GM18526 (cell line): ENCODE results near the gene MROH8.

Source experiments
- POLR2A ChIP-seq: IDR thresholded peaks from 3 replicates; pipeline ENCODE4 v1.6.1; 2011; ENCODE audit not compliant: insufficient read length; ENCODE audit errors: extremely low read depth

MROH8 gene

GRCh38 chr20:37077009-37077408 lies 102.3 kb downstream of the MROH8 start:
- TF ChIP-seq POLR2A: no peak

DNA sequence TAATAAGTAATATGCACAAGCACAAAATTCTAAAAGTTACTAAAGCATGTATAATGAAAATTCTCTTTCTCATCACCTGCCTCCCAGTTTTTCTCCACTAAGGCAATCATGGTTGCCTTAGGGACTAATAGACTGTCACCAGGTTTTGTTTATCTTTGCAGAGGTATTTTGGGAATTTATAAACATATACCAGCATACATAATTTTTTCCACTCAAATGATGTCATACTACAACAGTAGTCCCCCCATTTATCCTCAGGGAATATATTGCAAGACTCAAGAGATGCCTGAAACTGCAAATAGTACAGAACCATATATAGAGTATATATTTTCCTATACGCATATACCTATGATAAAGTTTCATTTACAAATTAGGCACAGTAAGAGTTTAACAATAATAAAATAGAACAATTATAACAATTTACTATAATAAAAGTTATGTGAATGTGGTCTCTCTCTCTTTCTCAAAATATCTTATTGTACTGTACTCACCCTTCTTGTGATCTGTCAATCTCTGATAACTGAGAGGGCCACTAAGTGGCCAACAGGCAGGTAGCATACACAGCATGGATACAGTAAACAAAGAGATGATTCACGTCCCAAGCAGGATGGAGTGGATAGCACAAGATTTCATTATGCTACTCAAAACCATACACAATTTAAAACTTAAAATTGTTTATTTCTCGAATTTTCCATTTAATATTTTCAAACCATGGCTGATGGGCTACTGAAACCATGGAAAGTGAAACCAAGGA lies 103.2 kb downstream of the MROH8 start:
- TF ChIP-seq POLR2A: no peak

GRCh38 chr20:37072293-37073196 lies 106.8 kb downstream of the MROH8 start:
- TF ChIP-seq POLR2A: no peak

DNA sequence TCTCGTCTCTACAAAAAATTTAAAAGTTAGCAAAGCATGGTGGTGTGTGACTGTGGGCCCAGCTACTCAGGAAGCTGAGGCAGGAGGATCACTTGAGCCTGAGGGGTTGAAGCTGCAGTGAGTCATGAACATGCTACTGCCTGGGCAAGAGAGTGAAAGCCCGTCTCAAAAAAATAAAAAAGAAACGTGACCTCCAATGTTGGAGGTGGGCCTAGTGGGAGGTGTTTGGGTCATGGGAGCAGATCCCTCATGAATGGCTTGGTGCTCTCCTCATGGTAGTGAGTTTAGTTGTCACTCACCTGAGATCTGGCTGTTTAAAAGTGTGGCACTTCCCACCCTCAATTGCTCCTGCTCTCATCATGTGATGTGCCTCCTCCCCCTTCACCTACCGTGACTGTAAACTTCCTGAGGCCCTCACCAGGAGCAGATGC lies 107.9 kb downstream of the MROH8 start:
- TF ChIP-seq POLR2A: no peak

DNA sequence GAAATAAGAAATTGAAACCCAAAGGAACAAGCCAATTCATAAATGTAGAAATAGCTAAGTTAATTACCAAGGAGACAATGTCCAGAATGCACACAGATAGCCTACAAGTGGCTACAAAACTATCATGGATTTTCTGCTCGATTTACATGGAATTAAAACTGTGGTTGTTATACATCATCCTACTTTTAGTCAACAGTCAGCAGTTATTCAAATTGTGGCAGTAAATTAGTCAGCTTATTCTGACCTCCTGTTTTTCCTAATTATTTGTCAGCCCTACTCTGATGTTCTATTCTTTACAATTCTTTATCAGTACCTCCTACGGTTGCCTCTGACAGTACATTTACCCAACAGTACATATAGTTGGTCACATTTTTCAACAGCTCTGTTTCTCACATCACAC lies 113.2 kb downstream of the MROH8 start:
- TF ChIP-seq POLR2A: no peak

DNA sequence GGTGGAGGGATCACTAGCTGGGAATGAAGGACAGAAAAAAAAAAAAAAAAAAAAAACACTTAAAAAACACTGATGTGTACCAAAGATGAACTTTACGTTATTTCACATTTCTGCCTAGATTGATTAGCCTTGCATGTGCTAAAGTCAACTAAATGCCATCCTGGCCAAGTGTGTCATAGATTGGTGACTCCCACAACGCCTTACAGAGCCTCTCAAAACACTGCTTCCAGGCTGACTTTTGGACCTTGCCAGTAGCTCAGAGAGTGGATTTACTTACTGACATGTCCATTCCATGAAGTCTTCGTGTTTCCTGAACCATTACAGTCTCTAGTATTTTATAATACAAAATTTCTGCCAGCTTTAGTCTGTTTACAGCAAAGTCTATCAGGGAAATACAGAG lies 124.1 kb downstream of the MROH8 start:
- no peak for TF ChIP-seq POLR2A

DNA sequence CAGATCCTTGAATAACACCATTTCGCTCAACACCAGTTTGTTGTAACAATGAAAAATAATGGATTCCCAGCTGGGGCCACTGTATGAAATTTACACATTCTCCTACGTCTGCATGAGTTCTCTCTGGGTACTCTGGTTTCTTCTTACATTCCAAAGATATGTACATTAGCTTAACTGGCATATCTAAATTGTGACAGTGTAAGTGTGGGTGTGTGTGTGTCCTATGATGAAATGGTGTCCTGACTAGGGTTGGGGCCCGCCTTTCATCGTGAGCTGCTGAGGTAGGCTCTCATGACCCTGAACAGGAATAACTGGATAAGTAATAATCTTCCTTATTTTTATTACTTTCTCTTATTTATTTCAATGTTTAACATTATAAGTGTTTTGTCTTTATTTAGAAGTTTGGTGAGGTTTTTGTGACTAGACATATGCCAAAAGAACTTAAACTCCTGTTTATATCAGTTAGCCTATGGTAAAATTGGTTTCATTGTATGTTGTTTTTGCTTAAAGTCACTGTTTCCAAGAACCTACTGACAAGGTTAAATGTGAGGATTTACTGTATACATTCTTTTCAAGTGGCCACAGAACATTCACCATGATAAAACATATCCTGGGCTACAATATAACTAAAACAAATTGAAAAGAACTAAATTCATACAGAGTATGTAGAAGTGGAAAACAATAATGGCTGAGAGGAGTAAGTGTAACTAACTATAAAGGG lies 126.0 kb downstream of the MROH8 start:
- no peak for TF ChIP-seq POLR2A
